ENCODE data around the gene ATP2B3.

ATP2B3 gene

DNA sequence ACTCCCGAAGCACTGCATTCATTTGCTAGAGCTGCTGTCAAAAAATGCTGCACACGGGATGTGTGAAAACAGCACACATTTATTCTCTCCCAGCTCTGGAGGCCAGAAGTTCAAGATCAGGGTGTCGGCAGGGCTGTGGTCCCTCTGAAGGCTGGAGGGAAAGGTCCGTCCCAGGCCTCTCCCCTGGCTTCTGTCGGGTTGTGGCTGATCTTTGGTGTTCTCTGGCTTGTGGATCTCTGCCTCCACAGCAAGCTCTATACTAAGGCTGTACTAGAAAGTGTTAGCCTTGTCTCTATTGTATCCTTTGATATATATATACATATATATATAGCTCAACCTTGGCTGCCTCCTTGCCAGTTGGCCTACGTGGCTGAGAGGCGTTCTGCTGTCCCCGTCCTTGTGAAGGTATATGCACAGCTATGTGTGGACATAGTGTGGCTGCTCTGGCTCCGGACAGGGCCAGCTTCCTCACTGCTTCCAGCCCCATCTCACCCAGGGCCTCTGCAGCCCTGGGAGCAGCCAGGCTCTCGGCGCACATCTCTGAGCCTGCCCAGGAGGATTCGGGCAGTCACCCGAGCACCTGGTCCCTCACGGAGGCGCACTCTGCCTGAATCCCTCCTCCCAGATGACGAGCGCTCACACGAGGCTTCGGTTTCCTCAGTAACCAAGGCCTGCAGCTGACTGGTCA is 114.6 kb downstream of the ATP2B3 start:
- Histone ChIP-seq H3K4me1 (ENCODE audit: low read depth, poor library complexity, severe bottlenecking) (no peaks in the 10 kb centered on the region), H2AFZ (ENCODE audit: low read depth) (no peak overlapping the region), H3K4me3 (IDR thresholded peaks at IDR 0.05; ENCODE audit: insufficient read depth, low read depth, low read length) (no peak overlapping the region)

More for the DNA sequence above, 114.6 kb downstream of the ATP2B3 start:
- Histone ChIP-seq H4K20me1 (ENCODE audit: insufficient read depth) (no peaks in the 10 kb centered on the region), H3K4me2 (no peak overlapping the region), H3K9ac (no peak overlapping the region), H3K27me3 (ENCODE audit: insufficient read depth, low read depth) (peaks cover 48% of the 10 kb centered on the region), H3K36me3 (ENCODE audit: insufficient read depth) (no peaks in the 10 kb centered on the region), H3K27ac (no peak overlapping the region), H3K79me2 (ENCODE audit: insufficient read depth, low read depth) (no peaks in the 10 kb centered on the region)
- TF ChIP-seq, protein P1, sequence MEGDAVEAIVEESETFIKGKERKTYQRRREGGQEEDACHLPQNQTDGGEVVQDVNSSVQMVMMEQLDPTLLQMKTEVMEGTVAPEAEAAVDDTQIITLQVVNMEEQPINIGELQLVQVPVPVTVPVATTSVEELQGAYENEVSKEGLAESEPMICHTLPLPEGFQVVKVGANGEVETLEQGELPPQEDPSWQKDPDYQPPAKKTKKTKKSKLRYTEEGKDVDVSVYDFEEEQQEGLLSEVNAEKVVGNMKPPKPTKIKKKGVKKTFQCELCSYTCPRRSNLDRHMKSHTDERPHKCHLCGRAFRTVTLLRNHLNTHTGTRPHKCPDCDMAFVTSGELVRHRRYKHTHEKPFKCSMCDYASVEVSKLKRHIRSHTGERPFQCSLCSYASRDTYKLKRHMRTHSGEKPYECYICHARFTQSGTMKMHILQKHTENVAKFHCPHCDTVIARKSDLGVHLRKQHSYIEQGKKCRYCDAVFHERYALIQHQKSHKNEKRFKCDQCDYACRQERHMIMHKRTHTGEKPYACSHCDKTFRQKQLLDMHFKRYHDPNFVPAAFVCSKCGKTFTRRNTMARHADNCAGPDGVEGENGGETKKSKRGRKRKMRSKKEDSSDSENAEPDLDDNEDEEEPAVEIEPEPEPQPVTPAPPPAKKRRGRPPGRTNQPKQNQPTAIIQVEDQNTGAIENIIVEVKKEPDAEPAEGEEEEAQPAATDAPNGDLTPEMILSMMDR (conservative IDR thresholded peaks at IDR 0.05; ENCODE audit: low read depth, low read length) = no peak

All from KMS-11 (cell line).